C4-2B (cell line): ENCODE data around the gene IL19.

Experiments used
- CTCF ChIP-seq: fragments of 450-650 bp; conservative IDR thresholded peaks from 2 replicates; pipeline ENCODE4 v1.5.1; 2017; ENCODE audit warnings: mild to moderate bottlenecking
- ZFX ChIP-seq: fragments of 450-650 bp; IDR thresholded peaks from 2 replicates; pipeline ENCODE4 v1.6.1; 2017

- no peak for TF ChIP-seq CTCF
- TF ChIP-seq ZFX = no peak
These were observed 32.7 kb downstream of the IL19 start for GRCh38 chr1:206803221-206803730.
